Measurements from ENCODE around the gene FOXP1. TPM values are rescaled to one million over a fixed set of nuclear protein-coding genes. Genes with fewer than 3 reads are reported as not detected.

The FOXP1 gene
- total RNA-seq, 1 donor from 2014 or later: 71.3 TPM

DNA sequence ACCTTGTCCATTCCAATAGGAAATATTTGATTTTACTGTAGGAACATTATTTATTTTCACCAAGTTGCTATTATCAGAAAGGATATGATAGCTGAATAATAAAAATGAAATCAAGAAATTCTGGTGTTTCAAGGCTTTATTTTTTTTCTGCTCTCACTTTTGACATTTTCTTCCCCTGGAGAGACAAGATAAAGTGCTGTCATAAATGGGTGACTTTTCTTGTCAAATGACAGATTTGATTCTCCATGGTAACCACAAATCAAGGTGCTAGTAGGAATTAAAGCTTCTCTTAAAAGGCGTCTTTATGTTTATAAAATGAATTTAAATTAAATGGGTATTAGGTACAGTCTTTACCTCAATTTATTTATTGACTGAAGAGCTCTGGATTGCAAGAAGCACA is 124.6 kb downstream of the FOXP1 start:
- Mint-ChIP-seq H3K4me1 (ENCODE audit: unreplicated experiment) (peaks cover 17% of the 10 kb centered on the region), H3K9me3 (ENCODE audit: unreplicated experiment) (no peaks in the 10 kb centered on the region), H3K27me3 (ENCODE audit: unreplicated experiment) (no peaks in the 10 kb centered on the region), H3K4me3 (ENCODE audit: unreplicated experiment) (no peak overlapping the region), H3K36me3 (ENCODE audit: low read depth, unreplicated experiment) (no peaks in the 10 kb centered on the region), H3K27ac (ENCODE audit: unreplicated experiment) (no peak overlapping the region)
- DNase-seq (ENCODE audit: low spot score): no peak
- TF ChIP-seq, protein P1, sequence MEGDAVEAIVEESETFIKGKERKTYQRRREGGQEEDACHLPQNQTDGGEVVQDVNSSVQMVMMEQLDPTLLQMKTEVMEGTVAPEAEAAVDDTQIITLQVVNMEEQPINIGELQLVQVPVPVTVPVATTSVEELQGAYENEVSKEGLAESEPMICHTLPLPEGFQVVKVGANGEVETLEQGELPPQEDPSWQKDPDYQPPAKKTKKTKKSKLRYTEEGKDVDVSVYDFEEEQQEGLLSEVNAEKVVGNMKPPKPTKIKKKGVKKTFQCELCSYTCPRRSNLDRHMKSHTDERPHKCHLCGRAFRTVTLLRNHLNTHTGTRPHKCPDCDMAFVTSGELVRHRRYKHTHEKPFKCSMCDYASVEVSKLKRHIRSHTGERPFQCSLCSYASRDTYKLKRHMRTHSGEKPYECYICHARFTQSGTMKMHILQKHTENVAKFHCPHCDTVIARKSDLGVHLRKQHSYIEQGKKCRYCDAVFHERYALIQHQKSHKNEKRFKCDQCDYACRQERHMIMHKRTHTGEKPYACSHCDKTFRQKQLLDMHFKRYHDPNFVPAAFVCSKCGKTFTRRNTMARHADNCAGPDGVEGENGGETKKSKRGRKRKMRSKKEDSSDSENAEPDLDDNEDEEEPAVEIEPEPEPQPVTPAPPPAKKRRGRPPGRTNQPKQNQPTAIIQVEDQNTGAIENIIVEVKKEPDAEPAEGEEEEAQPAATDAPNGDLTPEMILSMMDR (IDR thresholded peaks at IDR 0.05; ENCODE audit: unreplicated experiment): no peak

DNA sequence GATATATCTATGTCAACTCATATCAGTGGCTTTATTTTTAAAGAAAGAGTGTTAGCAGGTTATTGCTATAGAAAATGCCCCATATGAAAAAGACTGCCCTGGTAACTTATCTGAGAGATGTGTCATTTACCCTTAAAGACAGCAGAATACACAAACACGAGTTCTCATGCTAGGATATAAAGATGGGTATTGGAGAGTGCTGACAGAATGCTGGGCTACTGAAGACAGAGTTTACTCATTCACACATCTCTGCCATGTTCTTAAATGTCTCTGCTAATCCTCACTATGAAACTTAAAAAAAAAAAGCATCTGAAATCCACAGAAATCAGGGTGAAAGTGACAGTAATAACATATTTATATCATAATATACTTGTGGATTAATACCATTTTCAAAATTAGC is 126.7 kb downstream of the FOXP1 start:
- Mint-ChIP-seq H3K27ac (ENCODE audit: unreplicated experiment) (no peak overlapping the region), H3K36me3 (ENCODE audit: low read depth, unreplicated experiment) (no peaks in the 10 kb centered on the region), H3K9me3 (ENCODE audit: unreplicated experiment) (no peaks in the 10 kb centered on the region), H3K4me3 (ENCODE audit: unreplicated experiment) (no peak overlapping the region), H3K4me1 (ENCODE audit: unreplicated experiment) (peaks cover 13% of the 10 kb centered on the region), H3K27me3 (ENCODE audit: unreplicated experiment) (no peaks in the 10 kb centered on the region)
- no peak for DNase-seq (ENCODE audit: low spot score)
- TF ChIP-seq, protein P1 (IDR thresholded peaks at IDR 0.05; ENCODE audit: unreplicated experiment): no peak

DNA sequence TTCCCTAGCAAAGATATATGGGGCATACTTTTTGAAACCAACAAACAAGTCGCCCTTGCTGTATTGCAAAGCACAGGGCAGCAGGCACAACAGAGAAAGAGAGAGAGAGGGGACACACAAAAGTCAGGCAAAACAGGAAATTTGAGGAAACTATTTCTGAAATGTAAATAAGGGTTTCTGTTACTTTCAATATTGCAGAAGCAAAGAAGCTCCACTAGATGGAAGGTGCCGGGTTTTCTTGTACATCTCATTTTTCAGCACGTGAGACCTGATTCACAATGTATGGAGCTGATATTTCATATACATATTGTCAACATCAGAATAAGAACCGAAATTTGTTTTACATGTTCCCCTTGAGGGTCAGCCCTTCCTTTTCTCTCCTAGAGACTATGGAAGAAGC is 127.4 kb downstream of the FOXP1 start:
- no peaks in the 10 kb centered on the region for H3K36me3 Mint-ChIP-seq (ENCODE audit: low read depth, unreplicated experiment)
- H3K9me3 Mint-ChIP-seq (ENCODE audit: unreplicated experiment): no peaks in the 10 kb centered on the region
- DNase-seq (ENCODE audit: low spot score): no peak
- peaks cover 12% of the 10 kb centered on the region for H3K4me1 Mint-ChIP-seq (ENCODE audit: unreplicated experiment)
- no peak overlapping the region for H3K4me3 Mint-ChIP-seq (ENCODE audit: unreplicated experiment)
- no peaks in the 10 kb centered on the region for H3K27me3 Mint-ChIP-seq (ENCODE audit: unreplicated experiment)
- no peak overlapping the region for H3K27ac Mint-ChIP-seq (ENCODE audit: unreplicated experiment)
- TF ChIP-seq, protein P1 (IDR thresholded peaks at IDR 0.05; ENCODE audit: unreplicated experiment): no peak

DNA sequence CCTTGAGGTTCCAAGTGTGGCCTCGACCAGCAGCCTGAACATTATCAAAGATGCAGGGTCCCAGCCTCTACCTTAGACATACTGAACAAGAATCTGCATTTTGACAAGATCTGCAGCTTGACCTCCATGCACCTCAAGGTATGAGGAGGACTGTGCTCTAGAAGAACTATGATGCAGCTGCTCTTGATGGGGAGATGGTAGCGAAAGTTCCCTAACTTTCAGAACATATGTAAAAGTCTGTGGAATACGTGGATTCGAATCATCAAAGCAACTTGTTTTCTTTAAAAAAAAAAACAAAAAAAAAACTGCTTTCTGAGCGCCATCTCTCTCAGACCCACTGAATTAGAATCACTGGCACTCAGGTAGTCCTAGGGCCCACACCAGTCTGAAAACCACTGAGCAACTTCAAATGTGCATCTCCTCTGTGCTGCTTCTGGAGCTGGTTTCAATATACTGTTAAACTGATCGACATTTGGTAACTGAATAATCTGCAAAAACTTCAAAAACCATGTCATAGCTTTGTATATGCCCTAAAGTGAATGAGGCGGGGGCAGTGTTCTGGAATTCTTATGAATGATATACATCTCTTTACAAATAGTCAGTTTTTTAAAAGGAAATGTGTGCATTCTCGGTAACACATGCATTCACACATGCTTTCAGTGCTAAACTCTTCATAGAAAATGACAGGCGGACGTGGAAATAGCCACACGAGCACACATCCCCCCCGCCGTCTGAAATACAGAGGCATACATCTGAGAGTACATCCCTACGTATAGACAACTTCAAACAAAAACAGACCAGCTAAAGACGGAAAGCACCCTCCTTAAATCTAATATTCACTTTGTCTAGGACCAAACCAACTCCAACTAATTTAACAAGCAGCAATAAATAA is 128.8 kb downstream of the FOXP1 start:
- Mint-ChIP-seq H3K27ac (ENCODE audit: unreplicated experiment) (no peak overlapping the region), H3K36me3 (ENCODE audit: low read depth, unreplicated experiment) (no peaks in the 10 kb centered on the region), H3K4me1 (ENCODE audit: unreplicated experiment) (peaks cover 12% of the 10 kb centered on the region)

More for the DNA sequence above, 128.8 kb downstream of the FOXP1 start:
- Mint-ChIP-seq H3K9me3 (ENCODE audit: unreplicated experiment) (no peaks in the 10 kb centered on the region), H3K27me3 (ENCODE audit: unreplicated experiment) (no peaks in the 10 kb centered on the region), H3K4me3 (ENCODE audit: unreplicated experiment) (no peak overlapping the region)
- DNase-seq (ENCODE audit: low spot score): no peak
- TF ChIP-seq, protein P1 (IDR thresholded peaks at IDR 0.05; ENCODE audit: unreplicated experiment): no peak
